VCaP (cell line): ENCODE results near the gene SKP1.

Source experiments
- H3K27ac ChIP-seq: fragments of 450-650 bp; 2 replicates; pipeline ENCODE4 v1.5.1; 2017
- CTCF ChIP-seq: fragments of 450-650 bp; conservative IDR thresholded peaks from 2 replicates; pipeline ENCODE4 v1.5.1; 2017; ENCODE audit warnings: mild to moderate bottlenecking, moderate library complexity

SKP1 gene

GRCh38 chr5:134124289-134125038 lies 52.3 kb downstream of the SKP1 start:
- H3K27ac ChIP-seq: no peak overlapping the region
- no peak for TF ChIP-seq CTCF

- TF ChIP-seq CTCF: no peak
- H3K27ac ChIP-seq: no peak overlapping the region
These were observed 53.4 kb downstream of the SKP1 start for GRCh38 chr5:134123360-134123759.

GRCh38 chr5:134122530-134122929 lies 54.2 kb downstream of the SKP1 start:
- no peak for TF ChIP-seq CTCF
- no peak overlapping the region for H3K27ac ChIP-seq

DNA sequence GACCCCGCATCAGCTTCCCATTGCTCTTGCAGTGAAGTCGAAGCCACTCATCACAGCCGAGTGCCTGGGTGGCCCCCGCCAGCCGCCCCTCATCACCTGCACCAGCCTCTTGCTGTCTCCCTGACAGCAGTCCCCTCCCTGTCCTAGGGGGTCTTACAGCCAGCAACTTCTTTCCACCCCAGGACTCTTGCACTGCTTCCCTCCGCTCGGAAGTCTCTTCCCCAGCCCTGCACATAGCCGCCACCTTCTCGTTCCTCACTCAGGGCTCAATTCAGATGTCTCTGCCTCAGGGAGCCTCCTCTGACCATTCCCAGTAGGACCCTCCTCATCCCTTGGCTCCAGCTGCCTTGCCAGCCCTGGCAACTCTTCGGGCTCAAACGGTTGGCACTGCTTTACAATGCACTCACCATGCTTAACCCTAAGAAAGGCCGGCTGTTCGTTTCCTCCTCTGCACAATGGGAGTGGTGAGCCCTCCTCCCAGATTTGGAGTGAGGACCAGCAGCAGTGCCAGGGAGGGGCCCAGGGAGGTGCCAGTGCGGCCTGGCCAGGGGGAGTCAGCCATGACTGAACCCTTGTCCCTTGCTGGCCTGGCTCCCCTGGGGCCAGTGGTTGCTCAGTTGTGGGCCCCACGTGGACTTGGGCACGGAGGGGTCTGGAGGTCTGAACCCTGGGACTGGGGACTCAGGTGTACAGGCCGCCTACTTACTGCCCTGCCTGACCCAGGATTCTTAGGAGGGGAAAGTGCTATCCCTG lies 56.2 kb downstream of the SKP1 start:
- TF ChIP-seq CTCF: no peak

GRCh38 chr5:134119720-134120119 lies 57.0 kb downstream of the SKP1 start:
- no peak overlapping the region for H3K27ac ChIP-seq
- no peak for TF ChIP-seq CTCF

More for the DNA sequence above, 56.2 kb downstream of the SKP1 start:
- no peak overlapping the region for H3K27ac ChIP-seq

- no peak for TF ChIP-seq CTCF
- H3K27ac ChIP-seq: no peak overlapping the region
These were observed 58.4 kb downstream of the SKP1 start for GRCh38 chr5:134118212-134118835.
